ENCODE measurements around the gene SLC4A8. TPM values are rescaled to one million over a fixed set of nuclear protein-coding genes. Genes with fewer than 3 reads are reported as not detected.

Gene SLC4A8
- 1.7 and 2.3 TPM in 2 replicates for polyA plus RNA-seq (2011; rRNA removed)
- 0.66 and 0.79 TPM in 2 replicates for polyA plus RNA-seq (2012; cell fraction: cytosol; rRNA removed)
- polyA plus RNA-seq (2012; cell fraction: nucleus; rRNA removed): 1.3 and 2.0 TPM in 2 replicates
- polyA plus RNA-seq (2017; fragmentation: RNase III; extraction: RNeasy Plus Mini Kit Qiagen cat#74134 plus additional on column Dnase treatment): 1.1 to 1.6 TPM (median 1.4 TPM) in 3 replicates
- 2.6 and 3.3 TPM in 2 replicates for polyA minus RNA-seq (2011; rRNA and poly(A)+ RNA removed)

DNA sequence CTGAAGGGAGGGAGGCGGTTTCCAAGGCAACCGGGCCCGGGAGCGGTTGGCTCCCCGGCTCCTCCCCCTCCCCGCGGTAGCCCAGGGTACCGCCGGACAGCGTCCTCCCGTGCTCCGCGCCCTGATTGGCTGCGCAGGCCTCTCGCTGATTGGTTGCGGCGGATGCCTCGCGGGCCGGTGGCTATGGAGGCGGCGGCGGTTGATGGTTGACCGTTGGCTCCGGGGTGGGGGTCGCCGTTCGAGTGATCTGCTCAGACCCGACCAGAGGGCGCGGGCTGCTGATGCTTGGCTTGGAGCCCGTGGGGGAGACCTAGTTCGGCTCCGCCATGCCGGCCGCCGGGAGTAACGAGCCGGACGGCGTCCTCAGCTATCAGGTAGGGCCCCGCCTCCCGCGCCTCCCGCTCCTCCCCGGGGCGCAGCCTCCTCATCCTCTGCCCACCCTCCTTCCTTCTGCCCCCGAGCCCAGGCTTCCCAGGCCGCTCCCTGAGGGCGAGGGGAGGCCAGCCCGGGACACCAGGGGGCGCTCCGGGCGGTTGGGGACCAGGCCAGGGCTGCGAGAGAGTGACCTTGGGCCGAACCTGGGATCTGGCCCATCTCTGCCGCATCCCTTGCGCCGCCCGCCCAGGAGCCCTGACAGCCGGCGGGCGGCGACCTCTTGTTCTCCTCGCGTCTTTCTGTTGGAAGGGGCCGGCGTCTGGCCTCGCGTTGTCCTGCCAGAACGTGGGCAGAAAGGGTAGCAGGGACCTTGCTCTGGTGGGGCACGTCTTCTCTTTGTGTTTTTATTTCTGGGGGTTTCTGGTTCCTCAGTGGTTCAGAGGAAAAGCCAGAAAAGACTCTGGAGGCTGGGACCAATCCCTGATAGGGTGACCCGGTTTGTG, at the start of gene SLC4A8:
TSS of gene SLC4A8 (plus strand) at position 170 of the 878 bp plus-strand sequence. CDS start at position 327, 157 bp downstream.
- TF ChIP-seq KDM5A (IDR thresholded peaks at IDR 0.05): peak; percentile 82; the same call in 1 of the 2 replicates
- TF ChIP-seq RCOR1 (IDR thresholded peaks at IDR 0.05; ENCODE audit: low read depth, low read length): no peak
- peak; percentile 85; the same call in 1 of the 2 replicates for TF ChIP-seq ESRRA (IDR thresholded peaks at IDR 0.05; ENCODE audit: borderline replicate concordance, low read length)
- TF ChIP-seq, protein P1, sequence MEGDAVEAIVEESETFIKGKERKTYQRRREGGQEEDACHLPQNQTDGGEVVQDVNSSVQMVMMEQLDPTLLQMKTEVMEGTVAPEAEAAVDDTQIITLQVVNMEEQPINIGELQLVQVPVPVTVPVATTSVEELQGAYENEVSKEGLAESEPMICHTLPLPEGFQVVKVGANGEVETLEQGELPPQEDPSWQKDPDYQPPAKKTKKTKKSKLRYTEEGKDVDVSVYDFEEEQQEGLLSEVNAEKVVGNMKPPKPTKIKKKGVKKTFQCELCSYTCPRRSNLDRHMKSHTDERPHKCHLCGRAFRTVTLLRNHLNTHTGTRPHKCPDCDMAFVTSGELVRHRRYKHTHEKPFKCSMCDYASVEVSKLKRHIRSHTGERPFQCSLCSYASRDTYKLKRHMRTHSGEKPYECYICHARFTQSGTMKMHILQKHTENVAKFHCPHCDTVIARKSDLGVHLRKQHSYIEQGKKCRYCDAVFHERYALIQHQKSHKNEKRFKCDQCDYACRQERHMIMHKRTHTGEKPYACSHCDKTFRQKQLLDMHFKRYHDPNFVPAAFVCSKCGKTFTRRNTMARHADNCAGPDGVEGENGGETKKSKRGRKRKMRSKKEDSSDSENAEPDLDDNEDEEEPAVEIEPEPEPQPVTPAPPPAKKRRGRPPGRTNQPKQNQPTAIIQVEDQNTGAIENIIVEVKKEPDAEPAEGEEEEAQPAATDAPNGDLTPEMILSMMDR (IDR thresholded peaks at IDR 0.05): peak; percentile 90
- no peak for TF ChIP-seq ZSCAN20 (CRISPR knock-in tag; IDR thresholded peaks at IDR 0.05)
- no peak for TF ChIP-seq HOXB5 (CRISPR knock-in tag; IDR thresholded peaks at IDR 0.05)
- TF ChIP-seq KDM1A (IDR thresholded peaks at IDR 0.05; ENCODE audit: low read depth): peak; percentile 69; the same call in 1 of the 2 replicates
- TF ChIP-seq, protein P2, sequence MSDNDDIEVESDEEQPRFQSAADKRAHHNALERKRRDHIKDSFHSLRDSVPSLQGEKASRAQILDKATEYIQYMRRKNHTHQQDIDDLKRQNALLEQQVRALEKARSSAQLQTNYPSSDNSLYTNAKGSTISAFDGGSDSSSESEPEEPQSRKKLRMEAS (IDR thresholded peaks at IDR 0.05): peak; percentile 43; the same call in 1 of the 2 replicates
- TF ChIP-seq CEBPB (IDR thresholded peaks at IDR 0.05): no peak
- TF ChIP-seq SMC3 (IDR thresholded peaks at IDR 0.05): peak; percentile 95
- peak; percentile 56 to 79 for TF ChIP-seq RAD21 (conservative IDR thresholded peaks at IDR 0.05 in 1 of 2, IDR thresholded peaks at IDR 0.05 in 1 of 2)
- TF ChIP-seq, protein P3, sequence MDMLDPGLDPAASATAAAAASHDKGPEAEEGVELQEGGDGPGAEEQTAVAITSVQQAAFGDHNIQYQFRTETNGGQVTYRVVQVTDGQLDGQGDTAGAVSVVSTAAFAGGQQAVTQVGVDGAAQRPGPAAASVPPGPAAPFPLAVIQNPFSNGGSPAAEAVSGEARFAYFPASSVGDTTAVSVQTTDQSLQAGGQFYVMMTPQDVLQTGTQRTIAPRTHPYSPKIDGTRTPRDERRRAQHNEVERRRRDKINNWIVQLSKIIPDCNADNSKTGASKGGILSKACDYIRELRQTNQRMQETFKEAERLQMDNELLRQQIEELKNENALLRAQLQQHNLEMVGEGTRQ (IDR thresholded peaks at IDR 0.05): no peak
- TF ChIP-seq, protein P4, sequence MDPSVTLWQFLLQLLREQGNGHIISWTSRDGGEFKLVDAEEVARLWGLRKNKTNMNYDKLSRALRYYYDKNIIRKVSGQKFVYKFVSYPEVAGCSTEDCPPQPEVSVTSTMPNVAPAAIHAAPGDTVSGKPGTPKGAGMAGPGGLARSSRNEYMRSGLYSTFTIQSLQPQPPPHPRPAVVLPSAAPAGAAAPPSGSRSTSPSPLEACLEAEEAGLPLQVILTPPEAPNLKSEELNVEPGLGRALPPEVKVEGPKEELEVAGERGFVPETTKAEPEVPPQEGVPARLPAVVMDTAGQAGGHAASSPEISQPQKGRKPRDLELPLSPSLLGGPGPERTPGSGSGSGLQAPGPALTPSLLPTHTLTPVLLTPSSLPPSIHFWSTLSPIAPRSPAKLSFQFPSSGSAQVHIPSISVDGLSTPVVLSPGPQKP (IDR thresholded peaks at IDR 0.05; ENCODE audit: low read depth, low read length): no peak
- TF ChIP-seq JUNB (IDR thresholded peaks at IDR 0.05): no peak
- TF ChIP-seq RARB (CRISPR knock-in tag; IDR thresholded peaks at IDR 0.05): no peak
- TF ChIP-seq NR3C1 (IDR thresholded peaks at IDR 0.05): no peak
- TF ChIP-seq CBX2 (IDR thresholded peaks at IDR 0.05; ENCODE audit: borderline replicate concordance, low read depth): no peak
- H3K27ac ChIP-seq: peak within 1 kb of the TSS in 1 of 2 experiments; percentile 75; a peak in 3 of 6 replicates
- no peaks in the 10 kb centered on the region for H3K9me3 ChIP-seq
- CTCF ChIA-PET: interaction anchor here (0.6 to 11.1 kb wide), 12 partner anchors 8 to 450 kb away, joined by 3 to 245 read pairs (median 4); a partner anchor contains a TSS
- 8% methylated on average over 37 of the region's 73 CpGs for WGBS (ENCODE audit: missing lambda C conversion rate)
- no peak for FAIRE-seq
- H3K4me3 ChIP-seq: peak within 1 kb of the TSS; percentile 65
- peak; percentile 96 to 98 for ATAC-seq
- POLR2A ChIA-PET: interaction anchor here (1.1 kb wide), 1 partner anchor 389 kb away, joined by 3 read pairs; a partner anchor contains a TSS
- DNase-seq (ENCODE audit: low read depth in 1 of 2, low spot score in 1 of 2): peak; percentile 80 to 96
- peak within 1 kb of the TSS; percentile 71 for H3K4me2 ChIP-seq
- H3K4me1 ChIP-seq: peaks cover 5% of the 10 kb centered on the region

DNA sequence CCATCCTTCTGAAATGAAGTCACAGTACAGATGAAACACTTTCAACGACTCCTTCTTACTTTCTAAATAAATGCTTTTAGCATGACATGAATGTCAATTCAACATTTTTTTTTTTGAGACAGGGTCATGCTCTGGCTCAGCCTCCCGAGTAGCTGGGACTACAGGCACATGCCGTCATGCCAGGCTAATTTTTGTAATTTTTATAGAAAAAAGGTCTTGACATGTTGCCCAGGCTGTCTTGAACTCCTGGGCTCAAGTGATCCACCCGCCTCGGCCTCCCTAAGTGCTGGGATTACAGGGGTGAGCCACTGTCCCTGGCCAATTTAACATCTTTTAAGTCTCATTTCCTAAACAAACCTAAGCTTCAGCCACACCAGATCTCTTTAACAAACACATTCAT, 49.8 kb upstream of the SLC4A8 start:
- ATAC-seq (no peak), FAIRE-seq (no peak), DNase-seq (ENCODE audit: low read depth in 1 of 2, low spot score in 1 of 2) (no peak)
- H3K4me3 ChIP-seq: no peak overlapping the region
- TF ChIP-seq CHD2 (IDR thresholded peaks at IDR 0.05; ENCODE audit: low read length, partially characterized antibody) (no peak), EHF (CRISPR knock-in tag; IDR thresholded peaks at IDR 0.05) (no peak), NR3C1 (IDR thresholded peaks at IDR 0.05) (no peak), POLR2A (IDR thresholded peaks at IDR 0.05; ENCODE audit: low read length) (no peak), HDAC2 (IDR thresholded peaks at IDR 0.05) (no peak), CHD4 (IDR thresholded peaks at IDR 0.05; ENCODE audit: borderline replicate concordance) (no peak)
- TF ChIP-seq, protein P3 (IDR thresholded peaks at IDR 0.05): no peak
- TF ChIP-seq, protein P5, sequence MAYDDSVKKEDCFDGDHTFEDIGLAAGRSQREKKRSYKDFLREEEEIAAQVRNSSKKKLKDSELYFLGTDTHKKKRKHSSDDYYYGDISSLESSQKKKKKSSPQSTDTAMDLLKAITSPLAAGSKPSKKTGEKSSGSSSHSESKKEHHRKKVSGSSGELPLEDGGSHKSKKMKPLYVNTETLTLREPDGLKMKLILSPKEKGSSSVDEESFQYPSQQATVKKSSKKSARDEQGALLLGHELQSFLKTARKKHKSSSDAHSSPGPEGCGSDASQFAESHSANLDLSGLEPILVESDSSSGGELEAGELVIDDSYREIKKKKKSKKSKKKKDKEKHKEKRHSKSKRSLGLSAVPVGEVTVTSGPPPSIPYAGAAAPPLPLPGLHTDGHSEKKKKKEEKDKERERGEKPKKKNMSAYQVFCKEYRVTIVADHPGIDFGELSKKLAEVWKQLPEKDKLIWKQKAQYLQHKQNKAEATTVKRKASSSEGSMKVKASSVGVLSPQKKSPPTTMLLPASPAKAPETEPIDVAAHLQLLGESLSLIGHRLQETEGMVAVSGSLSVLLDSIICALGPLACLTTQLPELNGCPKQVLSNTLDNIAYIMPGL (CRISPR knock-in tag; IDR thresholded peaks at IDR 0.05; ENCODE audit: borderline replicate concordance): no peak
- 76% methylated on average over 5 of the region's 5 CpGs for WGBS (ENCODE audit: missing lambda C conversion rate)
- ChIA-PET CTCF (interaction anchor here (1.1 to 1.8 kb wide), 4 partner anchors 9 to 549 kb away, joined by 3 to 4 read pairs (median 4); no protein-coding TSS in a partner anchor), POLR2A (no interaction called here)
- H3K4me1 ChIP-seq: peaks cover 20% of the 10 kb centered on the region
- no peak overlapping the region for H3K4me2 ChIP-seq
- no peaks in the 10 kb centered on the region for H3K9me3 ChIP-seq
- H3K27ac ChIP-seq: peak overlapping the region in 1 of 2 experiments; percentile 56; a peak in 2 of 6 replicates
